Ovary (tissue), 3 donors: Measurements from ENCODE around the gene GDA.

Experiments
- POLR2A ChIP-seq: fragments of 450-650 bp; IDR thresholded peaks from one replicate; pipeline ENCODE4 v1.6.1; 2017; ENCODE audit warnings: antibody characterized with exemption, mild to moderate bottlenecking, moderate library complexity
- TF ChIP-seq, protein P1 (sequence below), 3 donors: fragments of 450-650 bp in 2 of 3; fragments of 200-600 bp in 1 of 3; IDR thresholded peaks; one replicate each; pipeline versions ENCODE4 v1.5.1 to v1.8.0; 2016 to 2022; ENCODE audit warnings: antibody characterized with exemption in 3 of 3, mild to moderate bottlenecking in 1 of 3
- donor health status: DM: no; HTN: no; CAD: no.

DNA sequence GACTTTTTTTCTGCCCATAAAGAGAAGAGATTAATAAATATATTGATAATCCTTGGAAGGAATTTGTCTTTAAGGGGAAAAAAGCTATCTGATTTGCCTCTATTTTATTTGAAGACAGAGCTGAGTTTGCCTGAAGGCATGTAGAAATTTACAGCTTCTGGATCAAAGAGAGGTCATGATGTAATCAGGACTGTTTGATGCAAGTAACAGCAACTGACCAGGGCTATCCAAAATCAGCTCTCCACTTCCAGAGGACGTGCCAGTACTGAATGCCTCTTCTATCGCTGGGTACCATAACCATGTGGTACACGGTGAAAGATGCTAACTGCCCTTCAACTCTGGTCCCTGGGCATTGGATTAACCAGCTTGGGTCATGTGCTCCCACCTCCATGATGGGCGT is 125.2 kb downstream of the GDA start:
- TF ChIP-seq, protein P1, sequence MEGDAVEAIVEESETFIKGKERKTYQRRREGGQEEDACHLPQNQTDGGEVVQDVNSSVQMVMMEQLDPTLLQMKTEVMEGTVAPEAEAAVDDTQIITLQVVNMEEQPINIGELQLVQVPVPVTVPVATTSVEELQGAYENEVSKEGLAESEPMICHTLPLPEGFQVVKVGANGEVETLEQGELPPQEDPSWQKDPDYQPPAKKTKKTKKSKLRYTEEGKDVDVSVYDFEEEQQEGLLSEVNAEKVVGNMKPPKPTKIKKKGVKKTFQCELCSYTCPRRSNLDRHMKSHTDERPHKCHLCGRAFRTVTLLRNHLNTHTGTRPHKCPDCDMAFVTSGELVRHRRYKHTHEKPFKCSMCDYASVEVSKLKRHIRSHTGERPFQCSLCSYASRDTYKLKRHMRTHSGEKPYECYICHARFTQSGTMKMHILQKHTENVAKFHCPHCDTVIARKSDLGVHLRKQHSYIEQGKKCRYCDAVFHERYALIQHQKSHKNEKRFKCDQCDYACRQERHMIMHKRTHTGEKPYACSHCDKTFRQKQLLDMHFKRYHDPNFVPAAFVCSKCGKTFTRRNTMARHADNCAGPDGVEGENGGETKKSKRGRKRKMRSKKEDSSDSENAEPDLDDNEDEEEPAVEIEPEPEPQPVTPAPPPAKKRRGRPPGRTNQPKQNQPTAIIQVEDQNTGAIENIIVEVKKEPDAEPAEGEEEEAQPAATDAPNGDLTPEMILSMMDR (IDR thresholded peaks at IDR 0.05): no peak
- no peak for TF ChIP-seq POLR2A
